Natural killer cell treated with Interleukin-12 subunit alpha and Interleukin-12 subunit beta and Interleukin-15 and Interleukin-18, amount 100 ng/mL, for 72 hours (primary cell): ENCODE measurements around the gene CCDC85A. TPM values are rescaled to one million over a fixed set of nuclear protein-coding genes. Genes with fewer than 3 reads are reported as not detected.

Source experiments
- ATAC-seq, 2 donors: fragments of 150-1000 bp; cut with Tn5 transposase in 1 of 2; sonication (Bioruptor Pico), chemical (Tn5 transposase) in 1 of 2; 2 replicates each; pipeline ENCODE4 v1.10.0; 2021
- DNase-seq: peaks from one replicate; pipeline ENCODE4 v3.0.0; 2022; ENCODE audit warnings: low spot score
- H3K27ac Mint-ChIP-seq, 2 donors: 1 replicate in 1 of 2; 2 replicates in 1 of 2; pipeline ENCODE4 v1.8.0; 2022; ENCODE audit warnings: mixed read lengths in 2 of 2, mild to moderate bottlenecking in 1 of 2, moderate library complexity in 1 of 2
- H3K27me3 Mint-ChIP-seq, 2 donors: 1 replicate in 1 of 2; 2 replicates in 1 of 2; pipeline ENCODE4 v1.8.0; 2022; ENCODE audit warnings: mixed read lengths in 2 of 2
- H3K36me3 Mint-ChIP-seq: one replicate; pipeline ENCODE4 v1.8.0; 2022; ENCODE audit warnings: mixed read lengths
- H3K4me1 Mint-ChIP-seq, 2 donors: 1 replicate in 1 of 2; 2 replicates in 1 of 2; pipeline ENCODE4 v1.8.0; 2022; ENCODE audit warnings: low read depth in 2 of 2, mixed read lengths in 2 of 2, mild to moderate bottlenecking in 1 of 2
- H3K4me3 Mint-ChIP-seq: one replicate; pipeline ENCODE4 v1.8.0; 2022; ENCODE audit warnings: mixed read lengths
- H3K9me3 Mint-ChIP-seq: 2 replicates; pipeline ENCODE4 v1.8.0; 2022; ENCODE audit warnings: mixed read lengths
- total RNA-seq, 2 donors: library from RNA; stranded (reverse); gene quantifications; one replicate each; pipeline ENCODE4 v1.2.3, GENCODE V29; 2022

Gene CCDC85A
- total RNA-seq, 2 donors from 2014 or later = not detected

DNA sequence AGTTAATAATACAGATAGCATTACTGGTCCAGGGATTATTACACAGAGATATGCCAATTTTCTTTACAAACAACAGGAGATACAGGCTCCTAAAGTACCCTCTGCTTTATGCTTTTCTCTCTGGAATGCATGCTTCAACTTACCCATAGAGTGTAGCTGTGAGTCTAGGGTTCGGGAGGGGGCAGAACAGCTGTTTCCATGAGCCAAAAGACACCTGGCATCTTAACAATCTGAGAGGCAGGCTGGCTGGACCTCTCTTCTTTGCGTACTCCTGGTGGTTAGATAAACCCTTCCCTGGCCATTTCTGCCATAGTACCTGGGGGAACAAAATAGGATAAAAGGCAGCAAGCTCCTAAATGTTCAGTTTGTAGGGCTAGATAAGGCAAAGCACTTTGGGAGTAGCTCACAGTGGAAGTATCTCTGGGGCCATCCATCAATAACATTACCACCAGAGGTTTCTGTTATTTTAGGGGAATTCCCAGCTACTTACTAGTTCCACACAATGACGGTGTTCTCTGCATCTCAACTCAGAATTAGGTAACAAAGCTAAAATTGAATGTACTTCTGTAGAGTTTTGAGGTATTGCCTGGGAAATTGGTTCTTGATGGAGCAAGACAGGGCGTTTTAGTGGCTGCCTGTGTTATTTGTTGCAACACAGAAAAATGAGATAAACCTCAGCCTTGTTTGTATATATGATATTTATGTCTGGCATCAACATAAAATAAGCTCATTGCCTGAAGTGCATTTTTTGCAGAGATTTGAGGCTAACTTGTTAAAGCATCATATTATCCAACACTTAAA, 6.2 kb upstream of the CCDC85A start:
- Mint-ChIP-seq H3K27ac (no peak overlapping the region), H3K4me3 (no peak overlapping the region), H3K4me1 (no peaks in the 10 kb centered on the region), H3K27me3 (peaks cover 9 to 13% of the 10 kb centered on the region in 2 donors), H3K9me3 (no peaks in the 10 kb centered on the region), H3K36me3 (no peaks in the 10 kb centered on the region)
- ATAC-seq = no peak
- no peak for DNase-seq

GRCh38 chr2:56179931-56180330, 3.9 kb upstream of the CCDC85A start:
- ATAC-seq (peak in 1 of 2 donors; percentile 16), DNase-seq (no peak)
- H3K4me1 Mint-ChIP-seq = no peaks in the 10 kb centered on the region
- no peak overlapping the region for H3K4me3 Mint-ChIP-seq
- no peaks in the 10 kb centered on the region for H3K9me3 Mint-ChIP-seq
- no peak overlapping the region for H3K27ac Mint-ChIP-seq
- no peaks in the 10 kb centered on the region for H3K36me3 Mint-ChIP-seq
- H3K27me3 Mint-ChIP-seq = peaks cover 12 to 22% of the 10 kb centered on the region in 2 donors

GRCh38 chr2:56182420-56182819, 1.4 kb upstream of the CCDC85A start:
- H3K27ac Mint-ChIP-seq = no peak overlapping the region
- DNase-seq = no peak
- no peaks in the 10 kb centered on the region for H3K9me3 Mint-ChIP-seq
- H3K27me3 Mint-ChIP-seq = peaks cover 35 to 42% of the 10 kb centered on the region in 2 donors
- peaks cover 0 to 4% of the 10 kb centered on the region in 2 donors for H3K4me1 Mint-ChIP-seq
- H3K36me3 Mint-ChIP-seq = no peaks in the 10 kb centered on the region
- no peak overlapping the region for H3K4me3 Mint-ChIP-seq
- no peak for ATAC-seq

GRCh38 chr2:56184500-56185011, 766 bp downstream of the CCDC85A start:
- Mint-ChIP-seq H3K27ac (no peak overlapping the region), H3K4me3 (no peak overlapping the region), H3K9me3 (no peaks in the 10 kb centered on the region), H3K27me3 (peaks cover 42 to 47% of the 10 kb centered on the region in 2 donors), H3K36me3 (no peaks in the 10 kb centered on the region), H3K4me1 (peaks cover 0 to 4% of the 10 kb centered on the region in 2 donors)
- DNase-seq (no peak), ATAC-seq (peak in 1 of 2 donors; percentile 29)

DNA sequence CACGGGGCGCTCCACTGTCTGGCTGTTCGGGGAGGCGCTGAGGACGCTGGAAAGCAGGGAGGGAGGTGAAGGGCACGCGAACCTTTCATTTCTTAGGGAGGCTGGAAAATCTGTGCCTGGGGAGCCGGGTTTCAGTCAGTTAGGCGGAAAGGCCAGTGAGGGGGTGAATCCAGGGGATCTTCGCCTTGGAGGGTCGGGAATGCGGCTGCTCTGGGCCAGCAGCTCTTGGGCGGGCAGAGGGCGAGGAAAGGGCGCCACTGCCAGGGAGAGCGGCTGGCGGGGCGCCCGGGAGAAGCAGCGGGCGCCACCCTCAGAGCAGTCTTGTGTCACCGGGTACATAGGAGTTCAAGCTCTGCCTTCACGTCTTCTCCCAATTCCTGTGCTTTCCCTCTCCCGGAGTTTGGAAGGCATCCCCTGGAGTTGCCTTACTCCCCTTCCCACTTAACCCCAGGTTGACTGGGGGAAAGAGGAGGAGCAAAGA, 1.4 kb downstream of the CCDC85A start:
- H3K4me3 Mint-ChIP-seq = no peak overlapping the region
- H3K9me3 Mint-ChIP-seq = no peaks in the 10 kb centered on the region
- no peak for ATAC-seq
- DNase-seq = no peak
- H3K27ac Mint-ChIP-seq = no peak overlapping the region
- no peaks in the 10 kb centered on the region for H3K36me3 Mint-ChIP-seq
- H3K27me3 Mint-ChIP-seq = peaks cover 42 to 47% of the 10 kb centered on the region in 2 donors
- peaks cover 0 to 4% of the 10 kb centered on the region in 2 donors for H3K4me1 Mint-ChIP-seq

DNA sequence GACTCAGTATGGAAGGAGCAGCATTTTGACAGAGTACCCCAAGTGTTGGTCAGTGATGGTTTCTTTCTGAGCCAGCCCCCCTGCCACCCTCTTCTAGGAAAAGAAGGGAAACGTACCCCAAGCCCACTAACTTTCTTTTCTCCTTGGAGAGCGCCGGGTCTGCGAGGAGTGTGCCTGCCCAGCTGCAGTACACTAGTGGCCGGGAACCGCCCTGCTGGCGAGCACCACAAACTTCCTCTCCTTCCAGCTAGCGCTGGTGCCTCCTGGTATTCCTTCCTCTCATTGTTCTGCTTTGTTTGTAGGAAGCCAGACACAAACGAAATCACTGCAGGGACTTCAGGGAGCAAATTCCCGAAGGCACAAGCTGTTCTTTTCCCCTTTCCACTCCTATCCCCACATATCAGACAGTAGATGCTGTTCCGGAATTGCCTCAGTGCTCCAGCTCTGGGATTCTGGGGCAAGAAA, 1.8 kb downstream of the CCDC85A start:
- Mint-ChIP-seq H3K36me3 (no peaks in the 10 kb centered on the region), H3K4me3 (no peak overlapping the region), H3K27me3 (peaks cover 42 to 47% of the 10 kb centered on the region in 2 donors), H3K4me1 (peaks cover 0 to 4% of the 10 kb centered on the region in 2 donors), H3K27ac (no peak overlapping the region), H3K9me3 (no peaks in the 10 kb centered on the region)
- ATAC-seq (no peak), DNase-seq (no peak)

- Mint-ChIP-seq H3K36me3 (no peaks in the 10 kb centered on the region), H3K9me3 (peaks cover 4% of the 10 kb centered on the region), H3K4me3 (no peak overlapping the region), H3K27ac (no peak overlapping the region), H3K27me3 (peaks cover 12 to 19% of the 10 kb centered on the region in 2 donors), H3K4me1 (no peaks in the 10 kb centered on the region)
- DNase-seq (no peak), ATAC-seq (no peak)
Observed at GRCh38 chr2:56191617-56192016, 7.8 kb downstream of the CCDC85A start.

- Mint-ChIP-seq H3K27ac (no peak overlapping the region), H3K27me3 (peaks cover 2 to 11% of the 10 kb centered on the region in 2 donors), H3K36me3 (no peaks in the 10 kb centered on the region), H3K4me3 (no peak overlapping the region), H3K4me1 (no peaks in the 10 kb centered on the region), H3K9me3 (peaks cover 4% of the 10 kb centered on the region)
- no peak for ATAC-seq
- no peak for DNase-seq
Observed at GRCh38 chr2:56192664-56193305, 9.0 kb downstream of the CCDC85A start.

GRCh38 chr2:56195563-56195962, 11.8 kb downstream of the CCDC85A start:
- no peak for DNase-seq
- peaks cover 4% of the 10 kb centered on the region for H3K9me3 Mint-ChIP-seq
- no peaks in the 10 kb centered on the region for H3K4me1 Mint-ChIP-seq
- ATAC-seq = no peak
- no peaks in the 10 kb centered on the region for H3K36me3 Mint-ChIP-seq
- no peak overlapping the region for H3K4me3 Mint-ChIP-seq
- H3K27ac Mint-ChIP-seq = no peak overlapping the region
- H3K27me3 Mint-ChIP-seq = peaks cover 0 to 6% of the 10 kb centered on the region in 2 donors

DNA sequence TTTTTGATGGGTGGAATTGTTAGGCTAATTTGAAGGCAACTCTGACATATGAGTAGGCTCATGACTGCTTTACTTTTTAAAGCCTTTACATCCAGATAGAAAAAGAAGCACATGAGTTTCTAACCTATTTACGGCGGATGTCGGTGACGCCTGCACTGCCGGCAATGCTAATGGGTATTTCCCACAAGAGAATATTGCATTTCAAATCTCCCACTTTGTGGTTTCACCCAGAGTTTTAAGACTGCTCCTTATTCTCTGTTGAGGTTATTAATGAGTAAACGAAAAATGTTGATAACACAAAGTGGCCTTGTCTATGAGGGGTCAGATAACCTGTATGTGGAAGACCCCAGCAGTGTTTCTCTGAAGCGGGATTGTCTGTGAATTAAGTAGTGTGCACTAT, 14.0 kb downstream of the CCDC85A start:
- H3K4me1 Mint-ChIP-seq = no peaks in the 10 kb centered on the region
- H3K36me3 Mint-ChIP-seq = no peaks in the 10 kb centered on the region
- no peaks in the 10 kb centered on the region for H3K9me3 Mint-ChIP-seq
- ATAC-seq (no peak), DNase-seq (no peak)
- no peak overlapping the region for H3K4me3 Mint-ChIP-seq
- no peak overlapping the region for H3K27ac Mint-ChIP-seq
- no peaks in the 10 kb centered on the region for H3K27me3 Mint-ChIP-seq

- no peak for DNase-seq
- no peak overlapping the region for H3K27ac Mint-ChIP-seq
- no peaks in the 10 kb centered on the region for H3K4me1 Mint-ChIP-seq
- ATAC-seq = no peak
- H3K4me3 Mint-ChIP-seq = no peak overlapping the region
- H3K9me3 Mint-ChIP-seq = no peaks in the 10 kb centered on the region
- H3K36me3 Mint-ChIP-seq = no peaks in the 10 kb centered on the region
- no peaks in the 10 kb centered on the region for H3K27me3 Mint-ChIP-seq
Observed at GRCh38 chr2:56198936-56199335, 15.1 kb downstream of the CCDC85A start.

- no peak for ATAC-seq
- no peaks in the 10 kb centered on the region for H3K4me1 Mint-ChIP-seq
- no peak overlapping the region for H3K4me3 Mint-ChIP-seq
- no peaks in the 10 kb centered on the region for H3K36me3 Mint-ChIP-seq
- no peaks in the 10 kb centered on the region for H3K27me3 Mint-ChIP-seq
- no peak overlapping the region for H3K27ac Mint-ChIP-seq
- no peaks in the 10 kb centered on the region for H3K9me3 Mint-ChIP-seq
- DNase-seq = no peak
Observed at GRCh38 chr2:56199492-56199891, 15.7 kb downstream of the CCDC85A start.

DNA sequence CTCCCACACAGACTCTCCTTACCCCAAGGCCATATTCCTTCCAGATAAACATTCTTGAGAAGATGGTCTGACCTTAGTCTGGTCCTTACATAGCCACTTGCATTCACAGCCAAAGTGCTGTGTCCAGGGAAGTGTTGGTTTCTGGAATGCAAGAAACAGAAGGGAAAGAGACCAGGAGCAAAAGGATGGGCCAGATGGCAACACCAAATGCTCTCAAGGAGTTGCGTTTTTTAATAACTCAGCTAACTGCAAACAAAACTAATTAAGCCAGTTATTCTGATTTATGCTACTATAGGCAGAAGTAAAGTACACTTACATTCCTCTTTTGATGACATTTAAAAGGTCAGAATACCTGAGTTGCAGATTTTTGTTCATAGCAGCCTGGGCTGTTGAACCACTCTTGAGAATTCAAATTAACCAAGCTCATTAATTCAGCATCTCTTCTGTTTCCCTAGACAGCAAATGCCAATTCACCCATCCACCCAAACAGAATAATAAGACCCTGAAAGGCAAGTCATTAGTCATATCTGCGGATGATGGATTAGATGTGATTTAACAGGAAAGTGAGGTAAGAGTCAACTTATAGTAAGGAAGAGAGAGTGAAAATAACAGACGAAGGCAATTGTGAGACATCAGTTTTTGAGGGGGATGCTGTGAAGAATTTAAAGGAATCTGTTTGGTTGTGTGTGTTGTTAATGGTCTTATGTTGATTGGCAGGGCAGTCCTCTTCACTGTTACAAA, 18.8 kb downstream of the CCDC85A start:
- Mint-ChIP-seq H3K36me3 (no peaks in the 10 kb centered on the region), H3K27ac (no peak overlapping the region), H3K4me3 (no peak overlapping the region), H3K9me3 (no peaks in the 10 kb centered on the region), H3K4me1 (no peaks in the 10 kb centered on the region), H3K27me3 (no peaks in the 10 kb centered on the region)
- ATAC-seq (no peak), DNase-seq (no peak)
